ENCODE results near the gene NTF4. TPM values are rescaled to one million over a fixed set of nuclear protein-coding genes. Genes with fewer than 3 reads are reported as not detected.

NTF4 gene
- total RNA-seq, 4 donors from 2014 or later, result 1.3 to 6.8 (median 2.9) TPM

DNA sequence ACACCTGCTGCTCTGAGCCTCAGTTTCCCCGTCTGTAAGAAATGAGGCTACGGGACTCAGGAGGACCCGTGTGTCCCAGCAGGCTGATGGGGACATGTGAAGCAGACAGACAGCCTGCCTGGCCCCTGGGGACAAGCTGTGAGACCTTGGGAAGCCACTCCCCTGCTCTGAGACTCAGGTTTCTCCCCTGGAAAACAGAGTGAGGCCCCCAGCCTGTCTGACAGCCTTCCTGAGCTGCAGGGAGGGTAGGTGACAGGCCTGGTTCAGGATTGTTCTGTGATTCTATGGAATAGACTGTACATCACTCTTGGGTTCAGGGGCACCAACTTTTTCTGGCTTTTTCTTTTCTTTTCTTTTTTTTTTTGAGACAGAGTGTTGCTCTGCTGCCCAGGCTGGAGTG, 2.9 kb upstream of the NTF4 start:
- no peak for ATAC-seq
- TF ChIP-seq CTCF (IDR thresholded peaks at IDR 0.05 in 4 of 5, conservative IDR thresholded peaks at IDR 0.05 in 1 of 5), result no peak
- peak in 1 of 2 donors; percentile 30 for TF ChIP-seq POLR2A (IDR thresholded peaks at IDR 0.05)
- no peaks in the 10 kb centered on the region for H3K9me3 ChIP-seq
- H3K36me3 ChIP-seq, result no peaks in the 10 kb centered on the region
- in situ Hi-C loops (cut with MboI; ENCODE audit: low sequenced_read_pairs in 4 of 4) (no loop called here), intact Hi-C loops (cut with DNase I; ENCODE audit: low total_unique reads) (no loop called here)
- H3K4me1 ChIP-seq, result peaks cover 25 to 53% of the 10 kb centered on the region in 2 donors
- no peak overlapping the region for H3K4me3 ChIP-seq
- peak in 1 of 2 donors; percentile 47 for DNase-seq
- H3K27me3 ChIP-seq, result peaks cover 0 to 2% (median 0%) of the 10 kb centered on the region in 3 donors
- peak overlapping the region; percentile 83 to 95 (median 90) for H3K27ac ChIP-seq

DNA sequence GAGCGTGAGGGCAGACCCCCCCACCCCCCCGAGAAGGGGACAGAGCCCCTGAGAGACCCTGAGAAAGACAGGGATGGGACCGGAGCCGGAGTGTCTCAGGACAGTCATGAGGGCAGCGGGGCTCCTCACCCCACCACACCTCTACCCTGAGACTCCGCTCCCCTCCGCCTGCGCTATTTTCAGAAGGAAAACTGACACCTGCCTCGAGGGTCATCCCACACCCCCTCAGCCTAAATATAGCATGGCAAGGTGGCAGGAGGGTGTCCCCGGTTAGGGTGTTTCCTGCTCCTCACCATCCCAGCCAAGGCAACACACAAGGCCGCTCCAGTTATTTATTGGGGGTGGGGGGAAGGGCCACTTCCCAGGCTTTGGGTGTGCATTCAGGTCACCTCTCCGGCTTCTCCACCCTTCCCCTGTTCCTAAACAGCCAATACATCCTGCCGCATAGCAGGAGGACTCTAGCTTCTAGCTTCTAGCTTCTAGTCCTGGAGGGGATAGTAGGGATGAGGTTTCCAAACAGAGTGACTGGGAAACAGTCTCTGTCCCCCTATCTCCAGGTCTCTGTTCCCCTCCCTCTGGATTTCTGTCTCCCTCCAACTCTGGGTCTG, 1.4 kb upstream of the NTF4 start:
- peak; percentile 68 to 91 for DNase-seq
- intact Hi-C loops (cut with DNase I; ENCODE audit: low total_unique reads) (no loop called here), in situ Hi-C loops (cut with MboI; ENCODE audit: low sequenced_read_pairs in 4 of 4) (no loop called here)
- Histone ChIP-seq H3K27me3 (peaks cover 0 to 2% (median 0%) of the 10 kb centered on the region in 3 donors), H3K9me3 (no peaks in the 10 kb centered on the region), H3K36me3 (no peaks in the 10 kb centered on the region), H3K27ac (peak overlapping the region; percentile 83 to 95 (median 90)), H3K4me1 (peaks cover 25 to 53% of the 10 kb centered on the region in 2 donors), H3K4me3 (peak overlapping the region in 3 of 4 donors; percentile 12 to 50 (median 33))
- peak; percentile 62 to 72 for TF ChIP-seq POLR2A (IDR thresholded peaks at IDR 0.05)
- TF ChIP-seq CTCF (IDR thresholded peaks at IDR 0.05 in 4 of 5, conservative IDR thresholded peaks at IDR 0.05 in 1 of 5), result no peak
- ATAC-seq, result peak; percentile 77 to 83

DNA sequence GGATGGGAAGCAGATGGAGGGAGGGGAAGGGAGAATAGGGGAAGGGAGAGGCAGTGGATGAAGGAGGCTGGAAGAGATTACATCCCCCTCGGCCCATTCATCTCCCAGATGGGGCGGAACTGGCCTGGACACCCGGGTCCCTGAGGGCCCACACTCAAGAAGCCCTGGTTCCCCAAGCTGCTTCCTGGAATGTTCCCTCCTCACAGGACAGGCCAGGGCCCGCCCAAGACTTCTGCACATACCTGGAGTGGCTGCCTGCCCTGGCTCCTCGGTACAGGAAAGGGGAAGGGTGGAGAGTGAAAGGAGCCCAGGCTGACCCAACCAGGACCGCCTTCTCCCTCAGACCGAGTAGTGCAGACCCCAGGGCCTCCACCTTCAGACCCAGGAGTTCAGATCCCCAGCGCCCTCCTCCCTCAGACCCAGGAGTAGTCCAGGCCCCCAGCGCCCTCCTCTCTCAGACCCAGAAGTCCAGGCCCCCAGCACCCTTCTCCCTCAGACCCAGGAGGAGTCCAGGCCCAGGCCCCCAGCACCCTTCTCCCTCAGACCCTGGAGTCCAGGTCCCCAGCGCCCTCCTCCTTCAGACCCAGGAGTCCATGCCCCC, 489 bp downstream of the NTF4 start:
- Histone ChIP-seq H3K9me3 (no peaks in the 10 kb centered on the region), H3K4me1 (peaks cover 25 to 38% of the 10 kb centered on the region in 2 donors), H3K4me3 (no peak overlapping the region), H3K27ac (peak overlapping the region; percentile 83 to 95 (median 90)), H3K36me3 (no peaks in the 10 kb centered on the region), H3K27me3 (peaks cover 0 to 2% (median 0%) of the 10 kb centered on the region in 3 donors)
- intact Hi-C loops (cut with DNase I; ENCODE audit: low total_unique reads) (no loop called here), in situ Hi-C loops (cut with MboI; ENCODE audit: low sequenced_read_pairs in 4 of 4) (no loop called here)
- no peak for ATAC-seq
- no peak for TF ChIP-seq CTCF (IDR thresholded peaks at IDR 0.05 in 4 of 5, conservative IDR thresholded peaks at IDR 0.05 in 1 of 5)
- no peak for TF ChIP-seq POLR2A (IDR thresholded peaks at IDR 0.05)
- DNase-seq, result no peak

GRCh38 chr19:49061445-49061844, 3.2 kb downstream of the NTF4 start:
- Histone ChIP-seq H3K27ac (no peak overlapping the region), H3K4me1 (peaks cover 17 to 37% of the 10 kb centered on the region in 2 donors), H3K36me3 (no peaks in the 10 kb centered on the region), H3K4me3 (no peak overlapping the region), H3K9me3 (no peaks in the 10 kb centered on the region), H3K27me3 (peaks cover 0 to 2% (median 0%) of the 10 kb centered on the region in 3 donors)
- ATAC-seq (no peak), DNase-seq (no peak)
- intact Hi-C loops (cut with DNase I; ENCODE audit: low total_unique reads) (no loop called here), in situ Hi-C loops (cut with MboI; ENCODE audit: low sequenced_read_pairs in 4 of 4) (no loop called here)
- TF ChIP-seq CTCF (IDR thresholded peaks at IDR 0.05 in 4 of 5, conservative IDR thresholded peaks at IDR 0.05 in 1 of 5) (no peak), POLR2A (IDR thresholded peaks at IDR 0.05) (no peak)
